ENCODE results near the gene BMP15.

DNA sequence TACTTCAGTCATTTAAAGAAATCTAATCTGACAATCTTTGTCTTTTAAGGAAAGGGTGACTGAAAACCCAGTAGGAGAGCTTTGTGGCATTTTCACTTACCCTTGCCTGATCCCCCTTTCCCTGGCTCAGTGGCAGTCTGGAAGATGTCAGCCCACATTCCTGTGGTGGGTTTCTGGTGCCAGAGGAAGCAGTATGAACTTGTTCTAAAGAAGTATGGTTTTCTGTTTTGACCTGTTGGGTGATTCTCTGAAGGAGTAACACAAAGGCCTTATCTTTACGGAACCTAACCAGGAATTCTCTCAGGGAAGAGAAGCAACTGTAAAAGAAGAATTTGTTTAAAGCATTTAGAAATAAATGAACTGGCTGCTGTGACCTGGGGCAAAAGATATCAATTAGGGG lies 41.9 kb downstream of the BMP15 start:
- TF ChIP-seq CTCF (conservative IDR thresholded peaks at IDR 0.05) (no peak), EZH2 (IDR thresholded peaks at IDR 0.05; ENCODE audit: low read depth) (no peak)
